B cell (primary cell): ENCODE results near the gene RNF111. TPM values are rescaled to one million over a fixed set of nuclear protein-coding genes. Genes with fewer than 3 reads are reported as not detected.

Source experiments
- ATAC-seq: fragments of 200-7000 bp; cut with Tn5 transposase; one replicate; pipeline ENCODE4 v1.10.0; 2021; ENCODE audit warnings: low read depth, mild to moderate bottlenecking, moderate number of reproducible peaks, moderate library complexity
- CTCF ChIA-PET: fragments of 350-600 bp; sonication (Branson Sonifier 250); formaldehyde crosslinking; loops from one replicate; lab custom pipeline; 2021; ENCODE audit warnings: antibody characterized with exemption, inconsistent platforms; lab: Charles Lee
- POLR2A ChIA-PET: fragments of 350-600 bp; sonication (Branson Sonifier 250); formaldehyde crosslinking; loops from one replicate; lab custom pipeline; 2021; ENCODE audit warnings: antibody characterized with exemption; lab: Charles Lee
- DNase-seq: peaks from one replicate; pipeline ENCODE4 v3.0.0; 2013
- H2AFZ ChIP-seq: 2 replicates; pipeline ENCODE4 v1.6.1; 2012; ENCODE audit warnings: mild to moderate bottlenecking, low read depth, low read length; ENCODE audit not compliant: insufficient read depth, poor library complexity, severe bottlenecking
- H3K27ac ChIP-seq, 2 donors: 1 replicate in 1 of 2; 2 replicates in 1 of 2; pipeline ENCODE4 v1.5.1; 2012 to 2013; ENCODE audit warnings: low read length in 2 of 2, mild to moderate bottlenecking in 2 of 2, moderate library complexity in 1 of 2
- H3K27me3 ChIP-seq, 4 experiments: fragments of 200-600 bp in 1 of 4; sonication (generic) in 1 of 4; replicated peaks in 1 of 4; 1 replicate in 2 of 4; 2 replicates in 2 of 4; pipeline versions ENCODE4 v1.6.1 to v1.7.0; 2013 to 2016; ENCODE audit warnings: low read length in 3 of 4, mild to moderate bottlenecking in 2 of 4, mixed read lengths in 1 of 4, moderate library complexity in 1 of 4; ENCODE audit not compliant: insufficient read depth in 4 of 4, control insufficient read depth in 3 of 4; ENCODE audit errors: control extremely low read depth in 1 of 4
- H3K36me3 ChIP-seq, 2 experiments: replicated peaks in 1 of 2; 1 replicate in 1 of 2; 2 replicates in 1 of 2; pipeline versions ENCODE4 v1.6.1 to v1.7.1; 2013; ENCODE audit warnings: low read length in 1 of 2; ENCODE audit not compliant: insufficient read depth in 2 of 2, control insufficient read depth in 1 of 2; ENCODE audit errors: control extremely low read depth in 1 of 2, extremely low read depth in 1 of 2
- H3K4me1 ChIP-seq, 2 donors: fragments of 200-600 bp in 1 of 2; sonication (generic) in 1 of 2; 1 replicate in 1 of 2; 2 replicates in 1 of 2; pipeline versions ENCODE4 v1.5.1 to v1.6.1; 2013 to 2017; ENCODE audit warnings: low read length in 2 of 2; ENCODE audit not compliant: control insufficient read depth in 2 of 2, insufficient read depth in 2 of 2
- H3K4me2 ChIP-seq: replicated peaks from 2 replicates; pipeline ENCODE3; 2012; ENCODE audit warnings: mild to moderate bottlenecking, low read depth, low read length; ENCODE audit not compliant: poor library complexity, severe bottlenecking
- H3K4me3 ChIP-seq, 5 experiments: fragments of 200-600 bp in 1 of 5; sonication (generic) in 1 of 5; 1 replicate in 3 of 5; 2 replicates in 2 of 5; pipeline versions ENCODE4 v1.5.1 to v1.7.0; 2011 to 2016; ENCODE audit warnings: low read length in 4 of 5, mild to moderate bottlenecking in 4 of 5, low read depth in 2 of 5, control low read depth in 1 of 5, moderate library complexity in 1 of 5; ENCODE audit not compliant: insufficient read depth in 1 of 5; ENCODE audit errors: control extremely low read depth in 1 of 5, extremely low read depth in 1 of 5
- H3K79me2 ChIP-seq: fragments of 200-600 bp; sonication (generic); one replicate; pipeline ENCODE4 v1.6.0; 2016; ENCODE audit warnings: low read length; ENCODE audit not compliant: control insufficient read depth, insufficient read depth
- H3K9ac ChIP-seq: fragments of 200-600 bp; sonication (generic); 2 replicates; pipeline ENCODE4 v1.6.1; 2017; ENCODE audit warnings: mild to moderate bottlenecking, low read length, moderate library complexity
- H3K9me3 ChIP-seq, 3 donors: one replicate each; pipeline versions ENCODE4 v1.6.1 to v1.7.1; 2013; ENCODE audit warnings: low read length in 2 of 3; ENCODE audit not compliant: control insufficient read depth in 2 of 3, insufficient read depth in 1 of 3; ENCODE audit errors: control extremely low read depth in 1 of 3
- H4K20me1 ChIP-seq: 2 replicates; pipeline ENCODE4 v1.6.0; 2012; ENCODE audit warnings: mild to moderate bottlenecking, low read length; ENCODE audit not compliant: insufficient read depth, control insufficient read depth, poor library complexity, severe bottlenecking
- H3K27ac Mint-ChIP-seq: one replicate; pipeline ENCODE4 v1.8.0; 2021; ENCODE audit warnings: mixed read lengths
- H3K27me3 Mint-ChIP-seq: one replicate; pipeline ENCODE4 v1.8.0; 2021; ENCODE audit warnings: mixed read lengths
- H3K4me1 Mint-ChIP-seq: one replicate; pipeline ENCODE4 v1.8.0; 2021; ENCODE audit warnings: mixed read lengths
- H3K4me3 Mint-ChIP-seq: one replicate; pipeline ENCODE4 v1.8.0; 2021; ENCODE audit warnings: mixed read lengths
- H3K9me3 Mint-ChIP-seq: one replicate; pipeline ENCODE4 v1.8.0; 2022; ENCODE audit warnings: mixed read lengths; ENCODE audit not compliant: insufficient read depth
- EZH2 ChIP-seq: IDR thresholded peaks from 2 replicates; pipeline ENCODE4 v1.6.1; 2012; ENCODE audit warnings: borderline replicate concordance, low read depth, mild to moderate bottlenecking, moderate library complexity, low read length; ENCODE audit not compliant: insufficient read depth, poor library complexity, severe bottlenecking
- WGBS: methylation state at CpG from one replicate; pipeline ENCODE4 v1.1.5; 2013; ENCODE audit warnings: missing lambda C conversion rate; ENCODE audit not compliant: insufficient coverage; 5-methylcytosine and 5-hydroxymethylcytosine counted together
- intact Hi-C: fragments of 100-400 bp; cut with micrococcal nuclease; formaldehyde crosslinking; loops from one replicate; pipeline ENCODE4 v1.10.0; 2022
- polyA plus RNA-seq: library from polyadenylated mRNA; depleted of rRNA; stranded (reverse); fragments of >200 nt; gene quantifications from 2 replicates; pipeline ENCODE4 v1.2.3, GENCODE V29; 2012
- total RNA-seq, 2 donors: library from RNA; stranded (reverse); fragments of 120-200 nt in 1 of 2; gene quantifications; 1 replicate in 1 of 2; 2 replicates in 1 of 2; pipeline versions ENCODE4 v1.2.3 to v1.2.4, GENCODE V29; 2013 to 2022
- TF ChIP-seq, protein P1 (sequence below): fragments of 200-600 bp; IDR thresholded peaks from one replicate; pipeline ENCODE4 v1.8.0; 2022; ENCODE audit warnings: antibody characterized with exemption, mild to moderate bottlenecking

Gene RNF111
- total and polyA plus RNA-seq, 2 donors (not counting 1 experiment from before 2014, with no cell fraction given): 24.9 to 72.3 TPM

- no peaks in the 10 kb centered on the region for H3K27me3 Mint-ChIP-seq
- Histone ChIP-seq H3K4me2 (no peak overlapping the region), H3K4me3 (no peak overlapping the region), H3K27ac (no peak overlapping the region), H3K36me3 (no peaks in the 10 kb centered on the region), H3K4me1 (no peaks in the 10 kb centered on the region), H4K20me1 (no peaks in the 10 kb centered on the region), H2AFZ (no peak overlapping the region), H3K9me3 (no peaks in the 10 kb centered on the region), H3K27me3 (no peaks in the 10 kb centered on the region), H3K9ac (no peak overlapping the region), H3K79me2 (no peaks in the 10 kb centered on the region)
- H3K4me3 Mint-ChIP-seq: no peak overlapping the region
- WGBS: 100% methylated on average over 1 of the region's 5 CpGs
- H3K4me1 Mint-ChIP-seq: no peaks in the 10 kb centered on the region
- CTCF ChIA-PET: interaction anchor here (1.1 to 1.6 kb wide), 2 partner anchors 28 to 585 kb away, joined by 4 read pairs; no protein-coding TSS in a partner anchor
- no peak for DNase-seq
- no peaks in the 10 kb centered on the region for H3K9me3 Mint-ChIP-seq
- H3K27ac Mint-ChIP-seq: no peak overlapping the region
- ATAC-seq: no peak
- TF ChIP-seq, protein P1, sequence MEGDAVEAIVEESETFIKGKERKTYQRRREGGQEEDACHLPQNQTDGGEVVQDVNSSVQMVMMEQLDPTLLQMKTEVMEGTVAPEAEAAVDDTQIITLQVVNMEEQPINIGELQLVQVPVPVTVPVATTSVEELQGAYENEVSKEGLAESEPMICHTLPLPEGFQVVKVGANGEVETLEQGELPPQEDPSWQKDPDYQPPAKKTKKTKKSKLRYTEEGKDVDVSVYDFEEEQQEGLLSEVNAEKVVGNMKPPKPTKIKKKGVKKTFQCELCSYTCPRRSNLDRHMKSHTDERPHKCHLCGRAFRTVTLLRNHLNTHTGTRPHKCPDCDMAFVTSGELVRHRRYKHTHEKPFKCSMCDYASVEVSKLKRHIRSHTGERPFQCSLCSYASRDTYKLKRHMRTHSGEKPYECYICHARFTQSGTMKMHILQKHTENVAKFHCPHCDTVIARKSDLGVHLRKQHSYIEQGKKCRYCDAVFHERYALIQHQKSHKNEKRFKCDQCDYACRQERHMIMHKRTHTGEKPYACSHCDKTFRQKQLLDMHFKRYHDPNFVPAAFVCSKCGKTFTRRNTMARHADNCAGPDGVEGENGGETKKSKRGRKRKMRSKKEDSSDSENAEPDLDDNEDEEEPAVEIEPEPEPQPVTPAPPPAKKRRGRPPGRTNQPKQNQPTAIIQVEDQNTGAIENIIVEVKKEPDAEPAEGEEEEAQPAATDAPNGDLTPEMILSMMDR: no peak
- intact Hi-C loops: no loop called here
- POLR2A ChIA-PET: no interaction called here
Measured at GRCh38 chr15:58951388-58952007, 36.0 kb upstream of the RNF111 start.

- H3K4me2 ChIP-seq: no peak overlapping the region
- POLR2A ChIA-PET: no interaction called here
Measured at GRCh38 chr15:58952751-58953150, 34.7 kb upstream of the RNF111 start.

More at GRCh38 chr15:58952751-58953150, 34.7 kb upstream of the RNF111 start:
- Histone ChIP-seq H3K27ac (no peak overlapping the region), H3K4me1 (peaks cover 3 to 7% of the 10 kb centered on the region in 2 donors), H4K20me1 (no peaks in the 10 kb centered on the region), H2AFZ (no peak overlapping the region), H3K4me3 (no peak overlapping the region), H3K9me3 (no peaks in the 10 kb centered on the region), H3K79me2 (no peaks in the 10 kb centered on the region), H3K9ac (no peak overlapping the region), H3K36me3 (no peaks in the 10 kb centered on the region), H3K27me3 (no peaks in the 10 kb centered on the region)
- Mint-ChIP-seq H3K4me1 (peaks cover 5% of the 10 kb centered on the region), H3K27me3 (no peaks in the 10 kb centered on the region), H3K27ac (no peak overlapping the region), H3K4me3 (no peak overlapping the region), H3K9me3 (no peaks in the 10 kb centered on the region)
- ATAC-seq (no peak), DNase-seq (no peak)
- intact Hi-C loops: no loop called here
- CTCF ChIA-PET: interaction anchor here (0.6 to 1.6 kb wide), 5 partner anchors 10 to 1469 kb away, joined by 3 to 6 read pairs (median 4); no protein-coding TSS in a partner anchor
- TF ChIP-seq, protein P1: no peak
- TF ChIP-seq EZH2: no peak
